Adrenal gland (tissue), 12 donors: ENCODE results near the gene STX4. TPM values are rescaled to one million over a fixed set of nuclear protein-coding genes. Genes with fewer than 3 reads are reported as not detected.

Experiments used
- DNase-seq, 7 donors: peaks; one replicate each; pipeline ENCODE4 v3.0.0-alpha.2; 2019 to 2020
- H3K27ac ChIP-seq, 5 donors: fragments of 200-600 bp; sonication (generic) in 4 of 5; 1 replicate in 3 of 5; 2 replicates in 2 of 5; pipeline versions ENCODE4 v1.5.1 to v1.8.0; 2016 to 2020; ENCODE audit warnings: mild to moderate bottlenecking in 1 of 5
- H3K27me3 ChIP-seq: fragments of 200-600 bp; 2 replicates; pipeline ENCODE4 v1.8.0; 2021
- H3K36me3 ChIP-seq, 2 donors: fragments of 200-600 bp; replicated peaks in 1 of 2; 1 replicate in 1 of 2; 2 replicates in 1 of 2; pipeline versions ENCODE4 v1.5.1 to v1.8.0; 2018 to 2022
- H3K4me1 ChIP-seq, 2 donors: fragments of 200-600 bp; replicated peaks in 1 of 2; 1 replicate in 1 of 2; 2 replicates in 1 of 2; pipeline versions ENCODE4 v1.5.1 to v1.8.0; 2018 to 2021
- H3K4me3 ChIP-seq, 4 donors: fragments of 200-600 bp; sonication (generic) in 3 of 4; one replicate each; pipeline ENCODE4 v1.5.1; 2016 to 2018
- H3K9me3 ChIP-seq, 3 donors: fragments of 200-600 bp; sonication (generic) in 1 of 3; replicated peaks in 1 of 3; 1 replicate in 2 of 3; 2 replicates in 1 of 3; pipeline versions ENCODE4 v1.5.1 to v1.8.0; 2016 to 2021
- POLR2A ChIP-seq, 2 donors: fragments of 450-650 bp; IDR thresholded peaks; one replicate each; pipeline ENCODE4 v1.6.1; 2017; ENCODE audit warnings: antibody characterized with exemption in 2 of 2, mild to moderate bottlenecking in 2 of 2, moderate library complexity in 1 of 2
- WGBS, 4 donors: extraction: QIAGEN DNeasy Blood & Tissue Kit in 2 of 4; methylation state at CpG; one replicate each; pipeline versions ENCODE4 v1.1.5 to v1.1.7; 2013 to 2017; 5-methylcytosine and 5-hydroxymethylcytosine counted together
- intact Hi-C, 2 donors: fragments of 100-400 bp; cut with DNase I; formaldehyde crosslinking; loops; one replicate each; pipeline versions ENCODE4 v1.14.1 to v1.15.0; 2022 to 2023
- polyA plus RNA-seq, 3 donors: library from polyadenylated mRNA; stranded (reverse); fragments of 200-250 nt in 2 of 3; fragments of 350-450 nt in 1 of 3; fragmentation: Illumina TruSeq in 1 of 3; extraction: RNeasy Lipid Tissue Mini Kit (QIAGEN cat#74804) in 1 of 3; gene quantifications; one replicate each; pipeline ENCODE4 v1.2.3, GENCODE V29; 2013 to 2014
- total RNA-seq, 9 donors: library from RNA; depleted of rRNA in 4 of 9; stranded (reverse); fragments of >200 nt in 4 of 9; fragments of 120-200 nt in 1 of 9; fragmentation: NEBNext Ultra II Directional in 1 of 9; extraction: Animal tissue kit (Norgen Biotek cat#: 25700) in 1 of 9; gene quantifications; one replicate each; pipeline versions ENCODE4 v1.1.0 to v1.2.4, GENCODE V29; 2013 to 2023
- TF ChIP-seq, protein P1 (sequence below), 6 experiments: fragments of 450-650 bp in 4 of 6; fragments of 200-600 bp in 2 of 6; sonication (generic) in 1 of 6; IDR thresholded peaks; 1 replicate in 5 of 6; 2 replicates in 1 of 6; pipeline versions ENCODE4 v1.5.1 to v1.8.0; 2016 to 2021; ENCODE audit warnings: antibody characterized with exemption in 6 of 6, mild to moderate bottlenecking in 2 of 6, moderate library complexity in 1 of 6
- donor health status: healthy with polysubstance abuse.
- donor health status: Bipolar disorder and iron deficiency.
- donor health status: DM: yes; HTN: yes; CAD: no.
- donor health status: DM: no; HTN: no; CAD: no.
- donor health status: DM: no; HTN: no; CAD: no.
- donor health status: DM: yes; HTN: yes; CAD: no.

Gene STX4
- total and polyA plus RNA-seq, 12 donors: 25.0 to 225 (median 58.0) TPM

DNA sequence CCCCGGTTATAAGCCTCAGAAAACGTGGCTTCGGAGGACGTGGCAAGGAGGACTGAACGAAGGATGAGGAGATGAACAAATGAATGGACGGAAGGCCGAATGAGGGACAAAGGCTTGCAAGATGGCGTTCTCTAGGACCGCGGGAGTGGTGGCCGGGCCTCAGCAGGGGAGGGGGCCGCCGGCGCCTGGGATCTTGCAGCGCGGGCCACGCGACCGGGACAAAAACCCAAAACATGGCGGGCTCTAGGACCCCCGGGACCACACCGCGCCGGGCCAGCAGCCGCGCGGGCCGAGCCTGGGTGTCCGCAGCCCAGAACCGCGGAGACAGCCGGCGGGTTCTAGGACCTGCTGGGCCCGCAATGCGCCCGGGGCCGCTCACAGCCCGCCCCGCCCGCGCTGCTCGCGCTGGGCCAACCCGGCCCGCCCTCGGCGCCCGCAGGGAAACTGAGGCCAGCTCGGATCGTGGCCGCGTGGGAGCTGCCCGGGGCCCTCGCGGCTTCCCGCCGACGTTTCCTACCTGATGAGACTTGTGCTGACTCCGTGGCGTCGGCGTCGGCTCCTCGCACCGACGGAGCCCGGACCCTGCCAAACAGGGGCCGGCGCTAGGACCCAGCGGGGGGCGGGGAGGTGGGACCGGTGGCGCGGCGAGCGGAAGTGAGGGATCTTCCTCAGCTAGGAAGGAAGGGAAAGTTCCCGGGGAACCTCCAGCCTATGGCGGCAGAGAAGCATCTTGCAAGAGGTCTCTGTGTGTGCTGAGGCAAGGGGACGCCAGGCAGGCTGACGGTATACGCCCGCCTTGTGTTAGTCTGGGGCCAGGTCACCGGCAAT is 40.0 kb downstream of the STX4 start:
- H3K27ac ChIP-seq: peak overlapping the region; percentile 47 to 98 (median 91)
- no peaks in the 10 kb centered on the region for H3K27me3 ChIP-seq
- peaks cover 0 to 22% of the 10 kb centered on the region in 2 donors for H3K36me3 ChIP-seq
- H3K9me3 ChIP-seq: no peaks in the 10 kb centered on the region
- H3K4me1 ChIP-seq: peaks cover 13 to 29% of the 10 kb centered on the region in 2 donors
- intact Hi-C loops: no loop called here
- WGBS, 4 donors: 0 to 1% (median 1%) methylated on average over 25 to 83 of the region's 83 CpGs
- peak overlapping the region; percentile 68 to 100 (median 82) for H3K4me3 ChIP-seq
- DNase-seq: peak; percentile 92 to 95 (median 94)
- TF ChIP-seq POLR2A (IDR thresholded peaks at IDR 0.05): no peak
- TF ChIP-seq, protein P1, sequence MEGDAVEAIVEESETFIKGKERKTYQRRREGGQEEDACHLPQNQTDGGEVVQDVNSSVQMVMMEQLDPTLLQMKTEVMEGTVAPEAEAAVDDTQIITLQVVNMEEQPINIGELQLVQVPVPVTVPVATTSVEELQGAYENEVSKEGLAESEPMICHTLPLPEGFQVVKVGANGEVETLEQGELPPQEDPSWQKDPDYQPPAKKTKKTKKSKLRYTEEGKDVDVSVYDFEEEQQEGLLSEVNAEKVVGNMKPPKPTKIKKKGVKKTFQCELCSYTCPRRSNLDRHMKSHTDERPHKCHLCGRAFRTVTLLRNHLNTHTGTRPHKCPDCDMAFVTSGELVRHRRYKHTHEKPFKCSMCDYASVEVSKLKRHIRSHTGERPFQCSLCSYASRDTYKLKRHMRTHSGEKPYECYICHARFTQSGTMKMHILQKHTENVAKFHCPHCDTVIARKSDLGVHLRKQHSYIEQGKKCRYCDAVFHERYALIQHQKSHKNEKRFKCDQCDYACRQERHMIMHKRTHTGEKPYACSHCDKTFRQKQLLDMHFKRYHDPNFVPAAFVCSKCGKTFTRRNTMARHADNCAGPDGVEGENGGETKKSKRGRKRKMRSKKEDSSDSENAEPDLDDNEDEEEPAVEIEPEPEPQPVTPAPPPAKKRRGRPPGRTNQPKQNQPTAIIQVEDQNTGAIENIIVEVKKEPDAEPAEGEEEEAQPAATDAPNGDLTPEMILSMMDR (IDR thresholded peaks at IDR 0.05): no peak

DNA sequence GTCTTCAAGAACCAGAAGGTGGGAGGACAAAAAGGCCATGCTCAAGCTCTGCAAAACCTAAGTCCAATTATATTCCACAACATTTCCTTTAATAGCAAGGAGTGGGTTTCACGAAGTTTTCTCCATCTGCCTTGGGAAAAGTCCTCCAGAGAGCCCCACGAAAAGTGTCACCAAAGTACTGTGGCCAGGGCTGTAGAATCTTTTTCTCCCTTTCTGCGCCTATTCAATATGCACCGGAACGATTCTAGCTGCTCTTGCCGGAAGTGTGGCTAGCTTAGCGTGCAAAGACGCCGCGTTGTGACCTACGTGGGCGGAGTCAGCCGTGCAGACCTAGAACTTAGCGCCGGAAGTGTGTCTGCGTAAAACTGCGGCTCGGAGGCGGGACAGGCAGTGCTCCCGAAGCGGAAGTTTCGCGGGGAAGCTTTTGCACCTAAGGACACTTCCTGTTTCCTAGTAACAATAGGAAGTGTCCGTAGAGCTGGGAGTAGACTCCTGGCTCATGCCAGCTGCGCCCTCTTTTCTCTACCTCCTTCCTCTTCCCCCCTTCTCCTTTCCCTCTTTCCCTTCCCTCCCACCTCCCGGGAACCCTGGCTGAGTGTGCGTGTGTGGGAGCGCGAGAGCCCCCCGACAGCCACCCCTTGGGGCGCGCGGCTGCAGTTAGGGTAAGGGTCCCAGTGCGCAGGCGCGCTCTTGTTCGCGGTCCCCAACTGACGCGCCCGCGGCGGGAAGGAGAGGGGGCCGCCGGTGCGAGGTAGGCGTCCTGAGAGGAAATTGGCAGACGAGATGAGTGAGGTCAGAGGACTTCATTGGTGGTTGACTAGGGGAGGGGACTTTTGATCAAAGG is 40.8 kb downstream of the STX4 start, which contains the start of the genes ZNF646 and ZNF668:
Gene ZNF646, plus strand, starts transcription at position 453 of the 844 bp plus-strand sequence. CDS start 1,903 bp downstream, outside the sequence.
Gene ZNF668, minus strand, starts transcription at position 271 of the 844 bp plus-strand sequence. CDS start 9,781 bp downstream, outside the sequence.
- 0 to 1% (median 0%) methylated on average over 35 to 48 of the region's 48 CpGs for WGBS, 4 donors
- intact Hi-C loops: no loop called here
- peak; percentile 97 to 99 (median 99) for DNase-seq

DNA sequence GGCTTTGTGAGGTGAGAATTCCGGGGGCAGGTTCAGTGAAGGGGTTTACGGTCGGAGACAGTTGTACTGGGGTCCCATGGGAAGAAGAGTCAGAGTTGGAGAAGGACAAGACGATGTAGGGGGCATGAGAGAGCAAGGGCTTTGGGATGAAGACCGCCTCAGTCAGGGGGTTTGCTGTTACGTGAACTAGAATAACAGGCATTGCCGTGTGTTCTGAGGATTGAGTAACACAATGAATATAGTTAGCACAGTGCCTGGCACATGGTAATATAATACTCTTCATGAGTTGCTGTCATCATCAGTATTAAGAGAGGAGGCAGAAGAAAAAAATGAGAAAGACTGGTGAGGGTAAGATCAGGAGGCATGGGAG is 41.4 kb downstream of the STX4 start:
- intact Hi-C loops: no loop called here
- Histone ChIP-seq H3K4me1 (peaks cover 13 to 29% of the 10 kb centered on the region in 2 donors), H3K27ac (peak overlapping the region; percentile 66 to 98 (median 91)), H3K9me3 (no peaks in the 10 kb centered on the region), H3K27me3 (no peaks in the 10 kb centered on the region), H3K4me3 (peak overlapping the region; percentile 18 to 100 (median 94)), H3K36me3 (peaks cover 0 to 36% of the 10 kb centered on the region in 2 donors)
- 1 to 3% (median 1%) methylated on average over 7 of the region's 7 CpGs for whole genome bisulfite sequencing, 4 donors
- TF ChIP-seq, protein P1 (IDR thresholded peaks at IDR 0.05): no peak
- no peak for TF ChIP-seq POLR2A (IDR thresholded peaks at IDR 0.05)
- DNase-seq: no peak

More for the DNA sequence above, 40.8 kb downstream of the STX4 start, which contains the start of the genes ZNF646 and ZNF668:
- TF ChIP-seq POLR2A (IDR thresholded peaks at IDR 0.05): peak; percentile 30 to 82
- TF ChIP-seq, protein P1 (IDR thresholded peaks at IDR 0.05): no peak
- H3K27me3 ChIP-seq: no peaks in the 10 kb centered on the region
- H3K27ac ChIP-seq: peak within 1 kb of the TSS; percentile 66 to 98 (median 91)
- peak within 1 kb of the TSS; percentile 76 to 100 (median 94) for H3K4me3 ChIP-seq
- peaks cover 13 to 29% of the 10 kb centered on the region in 2 donors for H3K4me1 ChIP-seq
- peaks cover 0 to 30% of the 10 kb centered on the region in 2 donors for H3K36me3 ChIP-seq
- no peaks in the 10 kb centered on the region for H3K9me3 ChIP-seq

DNA sequence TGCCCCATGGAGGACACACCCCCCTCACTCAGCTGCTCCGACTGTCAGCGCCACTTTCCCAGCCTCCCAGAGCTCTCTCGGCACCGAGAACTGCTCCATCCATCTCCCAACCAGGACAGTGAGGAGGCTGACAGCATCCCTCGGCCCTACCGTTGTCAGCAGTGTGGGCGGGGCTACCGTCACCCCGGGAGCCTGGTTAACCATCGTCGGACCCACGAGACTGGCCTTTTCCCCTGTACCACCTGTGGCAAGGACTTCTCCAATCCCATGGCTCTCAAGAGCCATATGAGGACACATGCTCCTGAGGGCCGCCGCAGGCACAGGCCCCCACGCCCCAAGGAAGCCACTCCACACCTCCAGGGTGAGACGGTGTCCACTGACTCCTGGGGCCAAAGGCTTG is 43.0 kb downstream of the STX4 start:
- TF ChIP-seq, protein P1 (IDR thresholded peaks at IDR 0.05): no peak
- TF ChIP-seq POLR2A (IDR thresholded peaks at IDR 0.05): no peak
- Histone ChIP-seq H3K27me3 (no peaks in the 10 kb centered on the region), H3K4me1 (peaks cover 13 to 27% of the 10 kb centered on the region in 2 donors), H3K9me3 (no peaks in the 10 kb centered on the region), H3K4me3 (no peak overlapping the region), H3K27ac (no peak overlapping the region), H3K36me3 (peaks cover 0 to 51% of the 10 kb centered on the region in 2 donors)
- 60 to 92% (median 80%) methylated on average over 8 to 16 of the region's 16 CpGs for WGBS, 4 donors
- intact Hi-C loops: no loop called here
- DNase-seq: peak in 2 of 7 donors; percentile 23 to 50
